ENCODE data around the gene RAPGEF4.

DNA sequence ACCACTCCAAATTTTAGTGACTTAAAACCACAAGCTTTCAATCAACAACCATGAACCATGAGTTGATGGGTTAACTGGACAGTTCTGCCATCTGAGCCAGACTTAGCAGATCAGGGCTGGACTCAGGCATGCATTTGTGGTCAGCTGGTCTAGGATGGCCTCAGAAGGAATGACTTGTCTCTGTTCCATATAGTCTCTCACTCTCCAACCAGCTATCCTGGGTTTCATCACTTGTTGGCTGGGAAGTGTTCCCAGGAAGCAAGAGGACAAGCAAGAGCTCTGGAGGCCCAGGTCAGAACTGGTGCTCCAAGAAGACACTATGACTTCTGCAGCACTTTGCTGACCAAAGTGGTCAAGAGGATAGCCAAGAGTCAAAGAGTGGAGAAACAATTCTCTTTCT lies 322.5 kb downstream of the RAPGEF4 start:
- TF ChIP-seq, protein P1, sequence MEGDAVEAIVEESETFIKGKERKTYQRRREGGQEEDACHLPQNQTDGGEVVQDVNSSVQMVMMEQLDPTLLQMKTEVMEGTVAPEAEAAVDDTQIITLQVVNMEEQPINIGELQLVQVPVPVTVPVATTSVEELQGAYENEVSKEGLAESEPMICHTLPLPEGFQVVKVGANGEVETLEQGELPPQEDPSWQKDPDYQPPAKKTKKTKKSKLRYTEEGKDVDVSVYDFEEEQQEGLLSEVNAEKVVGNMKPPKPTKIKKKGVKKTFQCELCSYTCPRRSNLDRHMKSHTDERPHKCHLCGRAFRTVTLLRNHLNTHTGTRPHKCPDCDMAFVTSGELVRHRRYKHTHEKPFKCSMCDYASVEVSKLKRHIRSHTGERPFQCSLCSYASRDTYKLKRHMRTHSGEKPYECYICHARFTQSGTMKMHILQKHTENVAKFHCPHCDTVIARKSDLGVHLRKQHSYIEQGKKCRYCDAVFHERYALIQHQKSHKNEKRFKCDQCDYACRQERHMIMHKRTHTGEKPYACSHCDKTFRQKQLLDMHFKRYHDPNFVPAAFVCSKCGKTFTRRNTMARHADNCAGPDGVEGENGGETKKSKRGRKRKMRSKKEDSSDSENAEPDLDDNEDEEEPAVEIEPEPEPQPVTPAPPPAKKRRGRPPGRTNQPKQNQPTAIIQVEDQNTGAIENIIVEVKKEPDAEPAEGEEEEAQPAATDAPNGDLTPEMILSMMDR (IDR thresholded peaks at IDR 0.05): no peak
- no peak for TF ChIP-seq POLR2A (IDR thresholded peaks at IDR 0.05)

Data from Peyer's patch (tissue), 4 donors.